ENCODE data around the gene PIK3C2B.

DNA sequence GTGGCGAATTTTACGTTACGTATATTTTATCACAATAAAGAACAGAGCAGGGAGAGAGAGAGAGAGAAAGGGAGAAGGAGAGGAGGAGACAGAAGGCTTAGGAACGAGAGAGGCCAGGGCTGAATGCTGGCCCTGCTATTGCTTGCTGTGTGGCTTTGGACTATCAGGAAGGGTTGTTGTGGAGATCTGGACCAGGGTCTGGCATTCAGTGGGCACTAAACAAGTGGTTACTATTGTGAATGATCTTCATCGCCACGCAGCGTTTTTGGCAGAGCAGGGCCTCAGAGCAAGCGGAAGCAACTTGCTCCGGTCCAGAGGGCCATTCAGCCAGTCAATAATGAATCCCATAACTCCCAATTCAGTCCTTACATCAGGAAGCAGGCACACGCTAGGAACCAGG is 26.4 kb downstream of the PIK3C2B start:
- TF ChIP-seq, protein P1, sequence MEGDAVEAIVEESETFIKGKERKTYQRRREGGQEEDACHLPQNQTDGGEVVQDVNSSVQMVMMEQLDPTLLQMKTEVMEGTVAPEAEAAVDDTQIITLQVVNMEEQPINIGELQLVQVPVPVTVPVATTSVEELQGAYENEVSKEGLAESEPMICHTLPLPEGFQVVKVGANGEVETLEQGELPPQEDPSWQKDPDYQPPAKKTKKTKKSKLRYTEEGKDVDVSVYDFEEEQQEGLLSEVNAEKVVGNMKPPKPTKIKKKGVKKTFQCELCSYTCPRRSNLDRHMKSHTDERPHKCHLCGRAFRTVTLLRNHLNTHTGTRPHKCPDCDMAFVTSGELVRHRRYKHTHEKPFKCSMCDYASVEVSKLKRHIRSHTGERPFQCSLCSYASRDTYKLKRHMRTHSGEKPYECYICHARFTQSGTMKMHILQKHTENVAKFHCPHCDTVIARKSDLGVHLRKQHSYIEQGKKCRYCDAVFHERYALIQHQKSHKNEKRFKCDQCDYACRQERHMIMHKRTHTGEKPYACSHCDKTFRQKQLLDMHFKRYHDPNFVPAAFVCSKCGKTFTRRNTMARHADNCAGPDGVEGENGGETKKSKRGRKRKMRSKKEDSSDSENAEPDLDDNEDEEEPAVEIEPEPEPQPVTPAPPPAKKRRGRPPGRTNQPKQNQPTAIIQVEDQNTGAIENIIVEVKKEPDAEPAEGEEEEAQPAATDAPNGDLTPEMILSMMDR (IDR thresholded peaks at IDR 0.05): no peak
- TF ChIP-seq EZH2 (IDR thresholded peaks at IDR 0.05; ENCODE audit: borderline replicate concordance, insufficient read depth, low read depth, low read length, poor library complexity, severe bottlenecking): no peak
